CD4-positive, alpha-beta T cell treated with Interleukin-4 for 4 hours (primary cell): ENCODE results near the gene ENDOD1.
"Not testable (repeated sequence)": the region's sequence is repeated elsewhere in the genome, so short reads cannot be mapped to it uniquely, and the experiment has no call there.

ENCODE experiments used
- DNase-seq: peaks from one replicate; pipeline ENCODE4 v3.0.0-alpha.2; 2020

The ENDOD1 gene

GRCh38 chr11:95104121-95104830, 14.6 kb downstream of the ENDOD1 start:
- DNase-seq, result no peak

- no peak for DNase-seq
Observed at GRCh38 chr11:95104856-95105255, 15.2 kb downstream of the ENDOD1 start.

GRCh38 chr11:95108159-95108611, 18.5 kb downstream of the ENDOD1 start:
- no peak for DNase-seq

GRCh38 chr11:95108671-95109551, 19.3 kb downstream of the ENDOD1 start:
- no peak for DNase-seq

- DNase-seq, result not testable (repeated sequence)
Observed at GRCh38 chr11:95111471-95111870, 21.8 kb downstream of the ENDOD1 start.

GRCh38 chr11:95111923-95112540, 22.4 kb downstream of the ENDOD1 start:
- DNase-seq, result no peak

GRCh38 chr11:95115597-95115996, 26.0 kb downstream of the ENDOD1 start:
- no peak for DNase-seq

GRCh38 chr11:95119361-95120060, 29.9 kb downstream of the ENDOD1 start:
- DNase-seq, result no peak

- DNase-seq, result no peak
Observed at GRCh38 chr11:95121698-95122097, 32.1 kb downstream of the ENDOD1 start.

- DNase-seq, result no peak
Observed at GRCh38 chr11:95123556-95123955, 33.9 kb downstream of the ENDOD1 start.

- DNase-seq, result no peak
Observed at GRCh38 chr11:95128602-95129001, 39.0 kb downstream of the ENDOD1 start.

- no peak for DNase-seq
Observed at GRCh38 chr11:95132956-95133355, 43.3 kb downstream of the ENDOD1 start.

GRCh38 chr11:95134491-95134890, 44.8 kb downstream of the ENDOD1 start:
- no peak for DNase-seq

- no peak for DNase-seq
Observed at GRCh38 chr11:95135155-95135554, 45.5 kb downstream of the ENDOD1 start.

GRCh38 chr11:95135880-95136279, 46.2 kb downstream of the ENDOD1 start:
- DNase-seq, result no peak

- DNase-seq, result not testable (repeated sequence)
Observed at GRCh38 chr11:95136747-95137146, 47.1 kb downstream of the ENDOD1 start.

- DNase-seq, result no peak
Observed at GRCh38 chr11:95137299-95137698, 47.7 kb downstream of the ENDOD1 start.

- peak; percentile 9 for DNase-seq
Observed at GRCh38 chr11:95138448-95138847, 48.8 kb downstream of the ENDOD1 start.

GRCh38 chr11:95140397-95141033, 50.9 kb downstream of the ENDOD1 start:
- no peak for DNase-seq

- DNase-seq, result no peak
Observed at GRCh38 chr11:95142431-95142830, 52.8 kb downstream of the ENDOD1 start.

- no peak for DNase-seq
Observed at GRCh38 chr11:95143106-95143681, 53.5 kb downstream of the ENDOD1 start.
